Gastroesophageal sphincter (tissue), 4 donors: ENCODE results near the gene PDCL3. TPM values are rescaled to one million over a fixed set of nuclear protein-coding genes. Genes with fewer than 3 reads are reported as not detected.

ENCODE experiments used
- ATAC-seq: fragments of 150-250 bp; one replicate; pipeline ENCODE4 v1.9.1; 2016; ENCODE audit warnings: mild to moderate bottlenecking, moderate library complexity
- H3K27ac ChIP-seq, 4 donors: fragments of 200-600 bp; sonication (generic) in 3 of 4; 1 replicate in 3 of 4; 2 replicates in 1 of 4; pipeline ENCODE4 v1.5.1; 2016 to 2019
- H3K27me3 ChIP-seq: fragments of 200-600 bp; sonication (generic); one replicate; pipeline ENCODE4 v1.5.1; 2019
- H3K36me3 ChIP-seq, 2 donors: fragments of 200-600 bp; sonication (generic); one replicate each; pipeline ENCODE4 v1.5.1; 2019; ENCODE audit warnings: control low read depth in 1 of 2
- H3K4me1 ChIP-seq, 3 donors: fragments of 200-600 bp; sonication (generic); 1 replicate in 2 of 3; 2 replicates in 1 of 3; pipeline ENCODE4 v1.5.1; 2016 to 2019; ENCODE audit warnings: control low read depth in 2 of 3
- H3K4me3 ChIP-seq, 2 donors: fragments of 200-600 bp; sonication (generic); one replicate each; pipeline ENCODE4 v1.5.1; 2019; ENCODE audit warnings: mild to moderate bottlenecking in 1 of 2, moderate library complexity in 1 of 2
- H3K9me3 ChIP-seq, 3 donors: fragments of 200-600 bp; sonication (generic); one replicate each; pipeline ENCODE4 v1.5.1; 2017 to 2019; ENCODE audit warnings: control low read depth in 2 of 3
- CTCF ChIP-seq, 4 experiments: fragments of 200-600 bp in 2 of 4; fragments of 450-650 bp in 2 of 4; sonication (generic) in 1 of 4; IDR thresholded peaks; one replicate each; pipeline ENCODE4 v1.5.1; 2017 to 2019; ENCODE audit warnings: antibody characterized with exemption in 4 of 4, mild to moderate bottlenecking in 2 of 4, moderate library complexity in 2 of 4
- EP300 ChIP-seq: sonication (generic); formaldehyde crosslinking; IDR thresholded peaks from one replicate; pipeline ENCODE4 v1.6.1; 2017; ENCODE audit warnings: antibody characterized with exemption, mild to moderate bottlenecking
- POLR2A ChIP-seq, 2 donors: fragments of 450-650 bp; IDR thresholded peaks; one replicate each; pipeline ENCODE4 v1.6.1; 2017; ENCODE audit warnings: antibody characterized with exemption in 2 of 2, mild to moderate bottlenecking in 2 of 2, moderate library complexity in 1 of 2
- POLR2AphosphoS5 ChIP-seq: sonication (generic); formaldehyde crosslinking; IDR thresholded peaks from one replicate; pipeline ENCODE4 v1.6.1; 2017; ENCODE audit warnings: antibody characterized with exemption
- WGBS, 2 donors: methylation state at CpG; one replicate each; pipeline ENCODE4 v1.1.5; 2018; ENCODE audit warnings: low coverage in 1 of 2; 5-methylcytosine and 5-hydroxymethylcytosine counted together
- total RNA-seq, 4 donors: library from RNA; depleted of rRNA; stranded (reverse); fragments of >200 nt; gene quantifications; one replicate each; pipeline ENCODE4 v1.1.0, GENCODE V29; 2016

Gene PDCL3
- total RNA-seq, 4 donors from 2014 or later: 20.5 to 63.8 (median 42.5) TPM

GRCh38 chr2:100603414-100603813, 40.6 kb downstream of the PDCL3 start:
- 85 to 89% methylated on average over 5 of the region's 7 CpGs for WGBS, 2 donors
- H3K4me3 ChIP-seq: no peak overlapping the region
- peak overlapping the region in 3 of 4 donors; percentile 75 to 82 (median 80) for H3K27ac ChIP-seq
- ATAC-seq: peak; percentile 13
- no peak for TF ChIP-seq POLR2AphosphoS5
- no peak for TF ChIP-seq CTCF (IDR thresholded peaks at IDR 0.05)
- TF ChIP-seq POLR2A (IDR thresholded peaks at IDR 0.05): no peak
- H3K36me3 ChIP-seq: no peaks in the 10 kb centered on the region
- H3K4me1 ChIP-seq: peaks cover 0 to 23% (median 5%) of the 10 kb centered on the region in 3 donors
- H3K9me3 ChIP-seq: no peaks in the 10 kb centered on the region
- no peaks in the 10 kb centered on the region for H3K27me3 ChIP-seq

- Histone ChIP-seq H3K36me3 (no peaks in the 10 kb centered on the region), H3K4me1 (peaks cover 0 to 23% (median 5%) of the 10 kb centered on the region in 3 donors), H3K27ac (peak overlapping the region; percentile 74 to 82 (median 78)), H3K27me3 (no peaks in the 10 kb centered on the region), H3K9me3 (no peaks in the 10 kb centered on the region), H3K4me3 (no peak overlapping the region)
- peak; percentile 74 for ATAC-seq
- WGBS, 2 donors: 13 to 16% methylated on average over 8 to 10 of the region's 10 CpGs
- TF ChIP-seq CTCF (IDR thresholded peaks at IDR 0.05) (no peak), POLR2A (IDR thresholded peaks at IDR 0.05) (no peak), EP300 (peak; percentile 8), POLR2AphosphoS5 (peak; percentile 78)
Measured at GRCh38 chr2:100603948-100604633, 41.3 kb downstream of the PDCL3 start.

- Histone ChIP-seq H3K9me3 (no peaks in the 10 kb centered on the region), H3K4me3 (no peak overlapping the region), H3K4me1 (peaks cover 0 to 23% (median 5%) of the 10 kb centered on the region in 3 donors), H3K27me3 (no peaks in the 10 kb centered on the region), H3K36me3 (no peaks in the 10 kb centered on the region), H3K27ac (no peak overlapping the region)
- WGBS, 2 donors: 14 to 73% methylated on average over 1 to 5 of the region's 5 CpGs
- TF ChIP-seq POLR2A (IDR thresholded peaks at IDR 0.05): no peak
- no peak for TF ChIP-seq POLR2AphosphoS5
- no peak for TF ChIP-seq CTCF (IDR thresholded peaks at IDR 0.05)
- no peak for TF ChIP-seq EP300
- no peak for ATAC-seq
Measured at GRCh38 chr2:100606332-100606725, 43.5 kb downstream of the PDCL3 start.

- Histone ChIP-seq H3K27me3 (no peaks in the 10 kb centered on the region), H3K27ac (no peak overlapping the region), H3K4me1 (peaks cover 0 to 23% (median 5%) of the 10 kb centered on the region in 3 donors), H3K4me3 (no peak overlapping the region), H3K9me3 (no peaks in the 10 kb centered on the region), H3K36me3 (no peaks in the 10 kb centered on the region)
- 34 to 49% methylated on average over 9 to 12 of the region's 14 CpGs for WGBS, 2 donors
- TF ChIP-seq CTCF (IDR thresholded peaks at IDR 0.05): peak; percentile 77 to 84 (median 78)
- TF ChIP-seq POLR2AphosphoS5: no peak
- no peak for TF ChIP-seq EP300
- TF ChIP-seq POLR2A (IDR thresholded peaks at IDR 0.05): no peak
- no peak for ATAC-seq
Measured at GRCh38 chr2:100606726-100607343, 44.0 kb downstream of the PDCL3 start.
